Stimulated activated CD8-positive, alpha-beta memory T cell treated with anti-CD3 and anti-CD28 coated beads, Interleukin-12 subunit alpha, Interleukin-12 subunit beta, amount 100 ng/mL, for 4 hours (primary cell): ENCODE results near the gene PDLIM7.

Experiments used
- DNase-seq: peaks from one replicate; pipeline ENCODE4 v3.0.0-alpha.2; 2020; ENCODE audit warnings: low read depth

The PDLIM7 gene

GRCh38 chr5:177524539-177524900, 27.1 kb upstream of the PDLIM7 start:
- no peak for DNase-seq

- DNase-seq: no peak
Measured at GRCh38 chr5:177523711-177524538, 26.5 kb upstream of the PDLIM7 start.

GRCh38 chr5:177520916-177521513, 23.6 kb upstream of the PDLIM7 start:
- DNase-seq: no peak

GRCh38 chr5:177520271-177520670, 22.9 kb upstream of the PDLIM7 start:
- DNase-seq: no peak

GRCh38 chr5:177519463-177520235, 22.2 kb upstream of the PDLIM7 start:
- no peak for DNase-seq

GRCh38 chr5:177516601-177517568, 19.5 kb upstream of the PDLIM7 start, which contains the start of gene DDX41:
Gene DDX41, minus strand, starts transcription at chr5:177516961. Its CDS starts 16 bp downstream, at chr5:177516945.
- DNase-seq: peak; percentile 88

- DNase-seq: no peak
Measured at GRCh38 chr5:177515580-177515979, 18.2 kb upstream of the PDLIM7 start.

- DNase-seq: no peak
Measured at GRCh38 chr5:177514541-177514940, 17.1 kb upstream of the PDLIM7 start.

- no peak for DNase-seq
Measured at GRCh38 chr5:177513500-177513899, 16.1 kb upstream of the PDLIM7 start.

- DNase-seq: no peak
Measured at GRCh38 chr5:177512736-177513380, 15.5 kb upstream of the PDLIM7 start.

GRCh38 chr5:177511796-177512675, 14.6 kb upstream of the PDLIM7 start:
- DNase-seq: no peak

GRCh38 chr5:177511181-177511580, 13.8 kb upstream of the PDLIM7 start:
- DNase-seq: no peak

GRCh38 chr5:177510567-177511053, 13.2 kb upstream of the PDLIM7 start:
- no peak for DNase-seq

GRCh38 chr5:177509991-177510566, 12.7 kb upstream of the PDLIM7 start:
- DNase-seq: no peak

GRCh38 chr5:177509381-177509951, 12.1 kb upstream of the PDLIM7 start, which contains the start of gene DOK3:
Gene DOK3, minus strand, starts transcription at chr5:177509826. Its CDS starts 286 bp downstream, at chr5:177509540.
- no peak for DNase-seq

GRCh38 chr5:177508837-177509236, 11.4 kb upstream of the PDLIM7 start:
- no peak for DNase-seq

GRCh38 chr5:177508221-177508611, 10.8 kb upstream of the PDLIM7 start:
- no peak for DNase-seq

GRCh38 chr5:177507596-177508220, 10.3 kb upstream of the PDLIM7 start:
- no peak for DNase-seq

GRCh38 chr5:177507165-177507564, 9.8 kb upstream of the PDLIM7 start:
- DNase-seq: no peak
